Vagina (tissue), 2 donors: Measurements from ENCODE around the gene KLHL25.

ENCODE experiments used
- CTCF ChIP-seq, 3 experiments: fragments of 450-650 bp in 2 of 3; fragments of 200-600 bp in 1 of 3; sonication (generic) in 1 of 3; IDR thresholded peaks; one replicate each; pipeline ENCODE4 v1.5.1; 2017 to 2019; ENCODE audit warnings: antibody characterized with exemption in 3 of 3, mild to moderate bottlenecking in 2 of 3, moderate library complexity in 2 of 3
- POLR2A ChIP-seq, 2 donors: fragments of 450-650 bp; IDR thresholded peaks; one replicate each; pipeline ENCODE4 v1.6.1; 2017; ENCODE audit warnings: antibody characterized with exemption in 2 of 2, mild to moderate bottlenecking in 2 of 2, moderate library complexity in 2 of 2

GRCh38 chr15:85828874-85829273, 34.1 kb upstream of the KLHL25 start:
- no peak for TF ChIP-seq POLR2A (IDR thresholded peaks at IDR 0.05)
- TF ChIP-seq CTCF (IDR thresholded peaks at IDR 0.05) = no peak
